K562 (cell line): ENCODE data around the gene TMIGD1.

Experiments used
- ATF7 ChIP-seq: fragments of 450-650 bp; IDR thresholded peaks from 2 replicates; pipeline ENCODE4 v1.7.1; 2014; ENCODE audit warnings: mild to moderate bottlenecking, moderate library complexity
- POLR2A ChIP-seq: fragments of 450-650 bp; conservative IDR thresholded peaks from 2 replicates; pipeline ENCODE4 v1.6.1; 2016
- RAD21 ChIP-seq, 2 experiments: fragments of 250-450 bp in 1 of 2; fragments of 450-650 bp in 1 of 2; sonication (Bioruptor Pico) in 1 of 2; formaldehyde crosslinking in 1 of 2; IDR thresholded peaks in 1 of 2; conservative IDR thresholded peaks in 1 of 2; 2 replicates each; pipeline versions ENCODE4 v1.4.0 to v1.8.0; 2020 to 2022; ENCODE audit warnings: mild to moderate bottlenecking in 2 of 2, moderate library complexity in 1 of 2
- TAF15 ChIP-seq: fragments of 200-400 bp; formaldehyde crosslinking; IDR thresholded peaks from 2 replicates; pipeline ENCODE4 v1.6.1; 2017; ENCODE audit warnings: mild to moderate bottlenecking, low read depth, low read length, moderate library complexity
- TF ChIP-seq, protein P1 (sequence below), 3 experiments: IDR thresholded peaks in 2 of 3; conservative IDR thresholded peaks in 1 of 3; 2 replicates each; pipeline ENCODE4 v1.5.1; 2011 to 2012; ENCODE audit warnings: low read length in 3 of 3, mild to moderate bottlenecking in 3 of 3, control low read depth in 2 of 3, improper control_type of control experiment in 1 of 3, inconsistent platforms in 1 of 3, low read depth in 1 of 3, mixed read lengths in 1 of 3, moderate library complexity in 1 of 3; ENCODE audit not compliant: insufficient read depth in 2 of 3

DNA sequence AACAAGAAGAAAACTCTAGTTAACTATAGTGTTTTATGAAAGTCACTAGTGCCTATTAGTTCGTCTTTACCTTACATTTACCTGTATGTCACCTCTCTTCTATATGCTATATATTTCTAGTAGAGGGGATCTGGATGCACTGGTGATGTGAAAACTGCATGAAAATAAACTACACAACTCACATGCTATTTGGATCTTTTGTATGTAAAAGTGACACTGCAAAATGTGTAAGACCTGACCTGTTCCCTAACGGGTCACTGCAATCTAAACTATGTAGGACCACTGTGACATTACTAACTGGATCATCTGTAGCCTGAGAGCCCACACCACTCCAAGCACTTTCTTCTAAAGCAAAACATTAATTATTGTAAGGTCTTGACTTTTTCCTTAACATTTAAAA, 43.8 kb downstream of the TMIGD1 start:
- TF ChIP-seq POLR2A (no peak), ATF7 (no peak), RAD21 (CRISPR knock-in tag; conservative IDR thresholded peaks at IDR 0.05 in 1 of 2, IDR thresholded peaks at IDR 0.05 in 1 of 2) (no peak), TAF15 (no peak)
- TF ChIP-seq, protein P1, sequence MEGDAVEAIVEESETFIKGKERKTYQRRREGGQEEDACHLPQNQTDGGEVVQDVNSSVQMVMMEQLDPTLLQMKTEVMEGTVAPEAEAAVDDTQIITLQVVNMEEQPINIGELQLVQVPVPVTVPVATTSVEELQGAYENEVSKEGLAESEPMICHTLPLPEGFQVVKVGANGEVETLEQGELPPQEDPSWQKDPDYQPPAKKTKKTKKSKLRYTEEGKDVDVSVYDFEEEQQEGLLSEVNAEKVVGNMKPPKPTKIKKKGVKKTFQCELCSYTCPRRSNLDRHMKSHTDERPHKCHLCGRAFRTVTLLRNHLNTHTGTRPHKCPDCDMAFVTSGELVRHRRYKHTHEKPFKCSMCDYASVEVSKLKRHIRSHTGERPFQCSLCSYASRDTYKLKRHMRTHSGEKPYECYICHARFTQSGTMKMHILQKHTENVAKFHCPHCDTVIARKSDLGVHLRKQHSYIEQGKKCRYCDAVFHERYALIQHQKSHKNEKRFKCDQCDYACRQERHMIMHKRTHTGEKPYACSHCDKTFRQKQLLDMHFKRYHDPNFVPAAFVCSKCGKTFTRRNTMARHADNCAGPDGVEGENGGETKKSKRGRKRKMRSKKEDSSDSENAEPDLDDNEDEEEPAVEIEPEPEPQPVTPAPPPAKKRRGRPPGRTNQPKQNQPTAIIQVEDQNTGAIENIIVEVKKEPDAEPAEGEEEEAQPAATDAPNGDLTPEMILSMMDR (IDR thresholded peaks at IDR 0.05 in 2 of 3, conservative IDR thresholded peaks at IDR 0.05 in 1 of 3; ENCODE audit: insufficient read depth in 2 of 3, low read depth in 1 of 3, low read length in 3 of 3) = no peak
